Measurements from ENCODE around the gene FXR2.

- TF ChIP-seq POLR2AphosphoS5 (IDR thresholded peaks at IDR 0.05) = no peak
- TF ChIP-seq, protein P1, sequence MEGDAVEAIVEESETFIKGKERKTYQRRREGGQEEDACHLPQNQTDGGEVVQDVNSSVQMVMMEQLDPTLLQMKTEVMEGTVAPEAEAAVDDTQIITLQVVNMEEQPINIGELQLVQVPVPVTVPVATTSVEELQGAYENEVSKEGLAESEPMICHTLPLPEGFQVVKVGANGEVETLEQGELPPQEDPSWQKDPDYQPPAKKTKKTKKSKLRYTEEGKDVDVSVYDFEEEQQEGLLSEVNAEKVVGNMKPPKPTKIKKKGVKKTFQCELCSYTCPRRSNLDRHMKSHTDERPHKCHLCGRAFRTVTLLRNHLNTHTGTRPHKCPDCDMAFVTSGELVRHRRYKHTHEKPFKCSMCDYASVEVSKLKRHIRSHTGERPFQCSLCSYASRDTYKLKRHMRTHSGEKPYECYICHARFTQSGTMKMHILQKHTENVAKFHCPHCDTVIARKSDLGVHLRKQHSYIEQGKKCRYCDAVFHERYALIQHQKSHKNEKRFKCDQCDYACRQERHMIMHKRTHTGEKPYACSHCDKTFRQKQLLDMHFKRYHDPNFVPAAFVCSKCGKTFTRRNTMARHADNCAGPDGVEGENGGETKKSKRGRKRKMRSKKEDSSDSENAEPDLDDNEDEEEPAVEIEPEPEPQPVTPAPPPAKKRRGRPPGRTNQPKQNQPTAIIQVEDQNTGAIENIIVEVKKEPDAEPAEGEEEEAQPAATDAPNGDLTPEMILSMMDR (IDR thresholded peaks at IDR 0.05) = no peak
Measured at GRCh38 chr17:7559320-7560171, 55.2 kb downstream of the FXR2 start.
